Measurements from ENCODE around the gene MOCOS. TPM values are rescaled to one million over a fixed set of nuclear protein-coding genes. Genes with fewer than 3 reads are reported as not detected.

Gene MOCOS
- total and polyA plus RNA-seq, 9 donors: 5.4 to 35.5 (median 8.8) TPM

GRCh38 chr18:36262971-36263370 lies 75.7 kb downstream of the MOCOS start:
- Histone ChIP-seq H3K36me3 (no peaks in the 10 kb centered on the region), H3K4me1 (ENCODE audit: insufficient read depth) (peaks cover 6% of the 10 kb centered on the region), H3K27me3 (no peaks in the 10 kb centered on the region), H3K27ac (no peak overlapping the region), H3K4me3 (no peak overlapping the region), H3K9me3 (no peaks in the 10 kb centered on the region)
- intact Hi-C loops (cut with DNase I): no loop called here
- DNase-seq: no peak
- TF ChIP-seq POLR2A (IDR thresholded peaks at IDR 0.05) (no peak), EP300 (IDR thresholded peaks at IDR 0.05) (no peak), CTCF (IDR thresholded peaks at IDR 0.05) (no peak)
- WGBS, 3 donors: 89 to 93% (median 90%) methylated on average over 1 of the region's 1 CpG

DNA sequence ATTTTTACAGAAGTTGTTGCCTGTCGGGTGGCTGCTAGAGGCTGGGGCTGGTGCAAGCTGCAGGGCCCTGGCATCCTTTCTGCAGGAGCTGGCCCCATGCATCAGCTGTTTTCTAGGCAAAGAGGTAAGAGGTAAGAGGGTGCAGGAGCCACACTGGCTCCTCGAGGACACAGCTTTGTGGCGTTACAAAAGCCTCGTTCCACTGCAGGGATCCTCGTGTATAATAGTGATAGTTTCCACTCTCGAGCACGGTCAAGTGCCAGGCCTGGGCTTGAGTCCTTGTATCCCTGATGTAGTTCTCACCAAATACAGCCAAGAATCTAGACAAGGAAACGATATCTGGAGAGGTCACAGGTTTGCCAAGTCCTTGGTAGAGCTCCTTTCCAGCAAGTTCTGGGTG lies 77.0 kb downstream of the MOCOS start:
- Histone ChIP-seq H3K27ac (no peak overlapping the region), H3K36me3 (no peaks in the 10 kb centered on the region), H3K9me3 (no peaks in the 10 kb centered on the region), H3K27me3 (no peaks in the 10 kb centered on the region), H3K4me3 (no peak overlapping the region), H3K4me1 (ENCODE audit: insufficient read depth) (peaks cover 6% of the 10 kb centered on the region)
- intact Hi-C loops (cut with DNase I): no loop called here
- no peak for DNase-seq
- WGBS, 3 donors: 76 to 95% (median 84%) methylated on average over 8 of the region's 8 CpGs
- no peak for TF ChIP-seq EP300 (IDR thresholded peaks at IDR 0.05)
- TF ChIP-seq POLR2A (IDR thresholded peaks at IDR 0.05): no peak
- TF ChIP-seq CTCF (IDR thresholded peaks at IDR 0.05): no peak

DNA sequence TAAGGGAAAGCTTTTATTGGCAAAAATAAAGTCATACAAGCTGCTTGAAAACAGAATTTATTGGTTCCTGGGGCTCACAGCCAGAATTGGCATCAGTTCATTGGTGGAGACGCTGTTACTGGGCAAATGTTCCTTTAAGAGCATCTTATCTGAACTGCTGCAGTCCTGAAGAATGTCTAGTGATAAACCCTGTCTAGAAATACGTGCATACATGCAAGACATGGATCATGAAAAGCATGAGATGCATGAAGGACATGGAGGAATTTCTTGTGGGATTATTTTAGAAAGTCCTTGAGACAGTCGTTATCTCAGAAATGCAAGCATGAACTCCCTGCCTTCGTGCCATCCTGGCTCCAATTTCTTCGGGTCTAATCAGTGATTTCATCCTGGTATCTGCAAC lies 77.7 kb downstream of the MOCOS start:
- Histone ChIP-seq H3K36me3 (no peaks in the 10 kb centered on the region), H3K27me3 (no peaks in the 10 kb centered on the region), H3K9me3 (no peaks in the 10 kb centered on the region), H3K27ac (no peak overlapping the region), H3K4me3 (no peak overlapping the region), H3K4me1 (ENCODE audit: insufficient read depth) (peaks cover 6% of the 10 kb centered on the region)
- WGBS, 3 donors: 4 to 15% (median 4%) methylated on average over 5 of the region's 5 CpGs
- TF ChIP-seq EP300 (IDR thresholded peaks at IDR 0.05): no peak
- intact Hi-C loops (cut with DNase I): no loop called here
- DNase-seq: no peak

- intact Hi-C loops (cut with DNase I): no loop called here
- WGBS, 3 donors: 93 to 98% (median 93%) methylated on average over 4 of the region's 4 CpGs
- Histone ChIP-seq H3K27me3 (no peaks in the 10 kb centered on the region), H3K36me3 (no peaks in the 10 kb centered on the region), H3K9me3 (no peaks in the 10 kb centered on the region), H3K4me3 (no peak overlapping the region), H3K4me1 (ENCODE audit: insufficient read depth) (peaks cover 6% of the 10 kb centered on the region), H3K27ac (no peak overlapping the region)
- TF ChIP-seq POLR2A (IDR thresholded peaks at IDR 0.05) (no peak), EP300 (IDR thresholded peaks at IDR 0.05) (no peak), CTCF (IDR thresholded peaks at IDR 0.05) (no peak)
- DNase-seq: no peak
Measured at GRCh38 chr18:36269157-36269556, 81.9 kb downstream of the MOCOS start.

- no peaks in the 10 kb centered on the region for H3K36me3 ChIP-seq
- DNase-seq: no peak
- H3K4me1 ChIP-seq (ENCODE audit: insufficient read depth): peaks cover 2% of the 10 kb centered on the region
- no peak overlapping the region for H3K4me3 ChIP-seq
- TF ChIP-seq POLR2A (IDR thresholded peaks at IDR 0.05) (no peak), EP300 (IDR thresholded peaks at IDR 0.05) (no peak), CTCF (IDR thresholded peaks at IDR 0.05) (no peak)
- intact Hi-C loops (cut with DNase I): loop anchor here in 1 of 4 donors (5.0 kb wide), 1 partner anchor 164 kb away; no protein-coding TSS in a partner anchor
- H3K27me3 ChIP-seq: no peaks in the 10 kb centered on the region
- no peaks in the 10 kb centered on the region for H3K9me3 ChIP-seq
- no peak overlapping the region for H3K27ac ChIP-seq
Measured at GRCh38 chr18:36271153-36271552, 83.9 kb downstream of the MOCOS start.

Data from ovary (tissue), 9 donors.